VCaP (cell line): ENCODE measurements around the gene ANO6.
A peak's percentile ranks its signal among the peaks of the same experiment; 100 is the strongest.

Experiments used
- H3K27ac ChIP-seq: fragments of 450-650 bp; 2 replicates; pipeline ENCODE4 v1.5.1; 2017
- TF ChIP-seq, protein P1 (sequence below): fragments of 450-650 bp; conservative IDR thresholded peaks from 2 replicates; pipeline ENCODE4 v1.5.1; 2017; ENCODE audit warnings: mild to moderate bottlenecking, moderate library complexity

ANO6 gene

DNA sequence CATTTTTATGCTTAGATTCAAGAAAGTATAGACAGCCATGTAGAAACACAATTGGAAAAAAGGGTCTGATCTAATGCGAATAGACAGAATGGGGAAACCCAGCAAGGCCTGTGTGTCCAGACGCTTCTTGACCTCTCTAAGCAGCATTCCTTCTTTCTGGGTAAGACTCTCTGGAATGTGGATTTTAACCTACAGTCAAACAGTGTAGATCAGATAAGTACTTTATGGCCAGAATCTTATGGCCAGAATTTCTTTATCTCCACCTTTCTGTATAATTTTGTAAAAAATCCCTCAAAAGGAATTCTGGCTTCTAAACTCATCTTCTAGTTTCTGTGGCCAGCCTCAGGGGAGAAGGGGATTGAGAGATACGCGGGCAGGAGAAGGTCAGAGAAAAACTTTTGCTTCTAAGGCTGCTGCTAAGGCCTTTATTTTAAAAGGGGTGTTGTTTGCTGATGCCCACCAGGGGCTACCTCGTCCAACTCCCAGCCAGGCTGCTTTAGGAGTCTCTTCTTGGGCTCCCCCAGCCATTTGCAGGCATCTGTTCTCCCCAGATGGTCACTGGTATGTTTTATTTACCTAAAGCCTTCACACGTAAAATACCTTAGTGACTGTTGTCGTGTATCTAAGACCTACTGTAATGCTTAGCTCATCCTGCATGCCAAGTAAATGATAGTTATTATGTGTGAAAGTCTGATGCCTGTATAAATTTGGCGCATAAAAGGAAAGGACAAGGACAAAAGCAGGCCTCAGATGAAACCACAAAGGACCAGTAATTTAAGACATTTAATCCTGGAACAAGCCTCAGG is 68.4 kb downstream of the ANO6 start:
- peak overlapping the region; percentile 48; the same call in 1 of the 2 replicates for H3K27ac ChIP-seq
- TF ChIP-seq, protein P1, sequence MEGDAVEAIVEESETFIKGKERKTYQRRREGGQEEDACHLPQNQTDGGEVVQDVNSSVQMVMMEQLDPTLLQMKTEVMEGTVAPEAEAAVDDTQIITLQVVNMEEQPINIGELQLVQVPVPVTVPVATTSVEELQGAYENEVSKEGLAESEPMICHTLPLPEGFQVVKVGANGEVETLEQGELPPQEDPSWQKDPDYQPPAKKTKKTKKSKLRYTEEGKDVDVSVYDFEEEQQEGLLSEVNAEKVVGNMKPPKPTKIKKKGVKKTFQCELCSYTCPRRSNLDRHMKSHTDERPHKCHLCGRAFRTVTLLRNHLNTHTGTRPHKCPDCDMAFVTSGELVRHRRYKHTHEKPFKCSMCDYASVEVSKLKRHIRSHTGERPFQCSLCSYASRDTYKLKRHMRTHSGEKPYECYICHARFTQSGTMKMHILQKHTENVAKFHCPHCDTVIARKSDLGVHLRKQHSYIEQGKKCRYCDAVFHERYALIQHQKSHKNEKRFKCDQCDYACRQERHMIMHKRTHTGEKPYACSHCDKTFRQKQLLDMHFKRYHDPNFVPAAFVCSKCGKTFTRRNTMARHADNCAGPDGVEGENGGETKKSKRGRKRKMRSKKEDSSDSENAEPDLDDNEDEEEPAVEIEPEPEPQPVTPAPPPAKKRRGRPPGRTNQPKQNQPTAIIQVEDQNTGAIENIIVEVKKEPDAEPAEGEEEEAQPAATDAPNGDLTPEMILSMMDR, result no peak

DNA sequence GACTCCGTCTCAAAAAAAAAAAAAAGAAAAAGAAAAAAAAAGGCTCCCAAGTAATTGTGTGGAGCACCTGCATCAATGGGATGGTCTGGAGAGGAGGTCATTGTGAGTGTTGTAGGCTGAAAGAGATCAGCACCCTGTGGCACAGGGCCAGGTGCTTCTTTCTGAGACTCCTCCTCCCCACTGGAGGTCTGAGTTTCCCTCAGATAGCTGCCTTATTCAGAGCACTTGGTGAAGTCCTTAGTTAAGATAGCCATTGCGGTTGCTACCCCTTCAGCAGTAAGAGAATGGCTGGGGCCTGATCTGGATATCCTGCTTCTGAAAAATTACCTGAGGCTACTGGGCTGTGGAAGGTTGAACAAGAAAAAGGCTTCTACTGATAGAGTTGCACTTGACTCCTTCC is 69.8 kb downstream of the ANO6 start:
- no peak overlapping the region for H3K27ac ChIP-seq
- TF ChIP-seq, protein P1, result no peak

DNA sequence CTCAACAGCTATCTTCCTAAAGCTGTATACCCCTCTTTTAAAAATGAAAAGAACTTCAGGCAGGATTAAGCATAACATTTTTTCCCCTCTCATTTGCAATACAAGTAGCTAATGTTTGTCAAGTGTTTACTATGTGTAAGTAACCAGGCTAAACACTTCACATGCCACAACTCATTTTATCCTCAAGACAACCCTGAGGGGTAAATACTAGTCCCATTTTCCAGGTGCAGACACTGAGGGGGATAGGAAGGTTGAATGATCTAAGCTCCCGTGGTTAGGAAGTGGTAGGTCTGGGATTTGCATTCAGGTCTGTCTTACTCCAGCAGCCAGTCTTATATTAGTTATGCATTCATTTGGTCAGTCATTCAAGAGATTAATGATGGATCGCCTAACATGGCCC is 70.7 kb downstream of the ANO6 start:
- no peak overlapping the region for H3K27ac ChIP-seq
- TF ChIP-seq, protein P1, result no peak

DNA sequence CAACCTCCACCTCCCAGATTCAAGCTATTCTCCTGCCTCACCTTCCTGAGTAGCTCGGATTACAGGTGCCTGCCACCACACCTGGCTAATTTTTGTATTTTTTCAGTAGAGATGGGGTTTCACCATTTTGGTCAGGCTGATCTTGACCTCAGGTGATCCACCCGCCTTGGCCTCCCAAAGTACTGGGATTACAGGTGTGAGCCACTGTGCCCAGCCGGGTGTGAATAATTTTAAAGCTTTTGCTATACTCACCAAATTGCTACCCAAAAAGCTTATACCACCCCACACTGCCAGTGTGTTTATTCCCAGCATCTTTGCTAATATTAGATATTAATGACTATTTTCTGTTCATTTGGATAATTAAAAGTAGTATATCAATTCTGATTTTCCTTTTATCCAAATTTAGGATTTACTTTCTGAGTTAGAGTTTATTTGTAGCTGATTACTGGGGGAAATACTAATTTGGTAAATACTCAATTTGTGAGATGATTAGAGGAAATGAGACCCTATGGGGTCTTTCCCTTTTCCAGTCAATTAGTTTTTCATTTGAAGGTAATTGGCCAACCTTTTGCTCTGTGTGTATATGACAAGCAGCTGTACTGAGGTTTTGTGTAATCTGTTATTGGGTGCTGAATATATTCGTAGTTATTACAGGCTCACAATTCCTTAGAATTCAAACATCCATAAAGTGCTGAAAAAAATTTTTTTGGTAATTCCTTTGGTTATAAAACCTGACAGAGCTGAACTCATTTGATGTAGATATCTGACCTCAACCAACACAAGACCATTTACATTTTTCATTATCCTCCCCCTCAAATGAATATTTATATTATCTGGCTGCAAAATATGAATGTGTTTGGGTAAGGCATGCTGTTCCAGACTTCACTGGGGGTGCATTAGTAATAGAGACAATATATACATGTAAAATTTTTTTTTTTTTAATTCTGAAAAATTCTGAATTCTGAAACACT is 73.6 kb downstream of the ANO6 start:
- H3K27ac ChIP-seq, result no peak overlapping the region

DNA sequence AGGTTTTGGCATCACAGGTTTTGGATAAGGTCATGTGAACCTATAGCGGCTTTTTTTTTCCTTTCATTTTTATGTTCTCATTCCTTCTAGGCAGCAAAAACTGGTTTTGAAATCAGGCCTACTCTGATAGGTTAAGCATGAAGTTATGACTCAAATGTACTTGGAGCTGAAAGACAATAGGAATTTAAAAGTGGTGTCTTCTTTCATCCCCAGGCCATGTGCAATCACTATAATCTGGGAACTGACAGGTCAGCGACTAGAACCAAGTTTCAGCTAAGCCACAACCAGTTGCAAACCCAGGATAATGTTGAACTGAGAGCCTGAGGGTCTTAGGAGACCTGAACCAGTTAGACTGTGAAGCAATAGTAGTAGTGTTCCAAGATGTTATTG is 74.3 kb downstream of the ANO6 start:
- no peak overlapping the region for H3K27ac ChIP-seq
- TF ChIP-seq, protein P1, result no peak

More for the DNA sequence above, 73.6 kb downstream of the ANO6 start:
- TF ChIP-seq, protein P1, result no peak

DNA sequence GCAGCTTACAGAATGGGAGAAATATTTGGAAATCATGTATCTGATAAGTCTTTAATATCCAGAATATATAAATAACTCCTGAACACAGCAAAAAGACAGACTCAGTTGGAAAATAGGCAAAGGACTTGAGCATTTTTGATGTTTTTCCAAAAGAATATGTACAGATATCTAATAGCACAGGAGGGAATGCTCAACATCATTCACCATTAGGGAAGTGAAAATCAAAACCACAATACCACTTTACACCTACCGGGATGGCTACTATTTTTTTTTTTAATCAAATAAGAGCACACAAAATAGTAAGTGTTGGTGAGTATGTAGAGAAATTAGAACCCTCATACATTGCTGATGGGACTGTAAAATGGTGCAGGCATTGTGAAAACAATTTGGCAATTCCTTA is 75.6 kb downstream of the ANO6 start:
- TF ChIP-seq, protein P1, result no peak
- no peak overlapping the region; the same call in 1 of the 2 replicates for H3K27ac ChIP-seq
